ENCODE results near the gene LRRC41.

DNA sequence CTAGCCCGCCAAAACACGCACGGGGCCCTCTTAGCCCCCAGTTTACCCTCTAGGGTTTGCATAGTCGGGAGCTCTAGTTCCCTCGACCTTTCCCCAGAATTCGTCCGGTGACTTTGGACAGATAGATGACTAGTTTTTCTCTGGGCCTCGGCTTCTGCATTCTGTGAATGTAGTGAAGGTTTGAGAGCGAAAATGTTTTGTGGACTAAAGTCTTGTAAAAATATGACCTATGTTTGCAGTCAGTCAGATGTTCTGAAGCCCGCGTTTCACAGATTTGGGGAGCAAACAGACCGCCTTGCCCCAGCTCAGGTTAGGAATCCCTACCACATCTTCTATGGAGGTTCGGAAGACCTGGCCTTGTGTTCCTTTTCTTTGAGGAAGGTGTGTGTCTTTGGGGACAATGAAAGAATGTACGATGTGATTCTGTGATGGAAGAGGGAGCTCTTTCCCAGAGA, 483 bp upstream of the LRRC41 start:
- TF ChIP-seq GATA2 (IDR thresholded peaks at IDR 0.05; ENCODE audit: low read depth, low read length) (no peak), GATA3 (IDR thresholded peaks at IDR 0.05; ENCODE audit: low read depth, low read length) (no peak)
